Fibroblast of pulmonary artery (primary cell): Measurements from ENCODE around the gene STK4.

Source experiments
- DNase-seq: peaks from one replicate; pipeline ENCODE4 v3.0.0-alpha.2; 2010; ENCODE audit warnings: low read depth
- H3K4me3 ChIP-seq: replicated peaks from 2 replicates; pipeline ENCODE4 v1.5.1; 2011; ENCODE audit warnings: low read depth, mild to moderate bottlenecking, control low read depth, low read length, moderate library complexity
- CTCF ChIP-seq: IDR thresholded peaks from 2 replicates; pipeline ENCODE4 v1.5.1; 2011; ENCODE audit warnings: mild to moderate bottlenecking, control low read depth, low read length, inconsistent platforms; ENCODE audit errors: missing control alignments

Gene STK4

GRCh38 chr20:44952731-44953130 lies 13.6 kb upstream of the STK4 start:
- no peak for TF ChIP-seq CTCF
- H3K4me3 ChIP-seq = no peak overlapping the region
- no peak for DNase-seq

GRCh38 chr20:44954211-44954610 lies 12.1 kb upstream of the STK4 start:
- no peak for DNase-seq
- no peak overlapping the region for H3K4me3 ChIP-seq
- no peak for TF ChIP-seq CTCF

GRCh38 chr20:44955270-44955669 lies 11.0 kb upstream of the STK4 start:
- DNase-seq = no peak
- no peak overlapping the region for H3K4me3 ChIP-seq
- TF ChIP-seq CTCF = no peak

GRCh38 chr20:44956410-44956809 lies 9.9 kb upstream of the STK4 start:
- no peak for TF ChIP-seq CTCF
- DNase-seq = no peak
- no peak overlapping the region for H3K4me3 ChIP-seq

- H3K4me3 ChIP-seq = no peak overlapping the region
- no peak for DNase-seq
- TF ChIP-seq CTCF = no peak
Measured at GRCh38 chr20:44958276-44958675, 8.0 kb upstream of the STK4 start.

GRCh38 chr20:44959082-44959637 lies 7.2 kb upstream of the STK4 start:
- DNase-seq = peak; percentile 29

More at GRCh38 chr20:44959082-44959637, 7.2 kb upstream of the STK4 start:
- peak overlapping the region; percentile 77 for H3K4me3 ChIP-seq
- TF ChIP-seq CTCF = no peak
